H1 (cell line): Measurements from ENCODE around the gene ADAMTS17.

Experiments
- CBX5 ChIP-seq: fragments of 300-800, 300-1000 bp; sonication (generic); IDR thresholded peaks from 2 replicates; pipeline ENCODE4 v1.7.1; 2016; ENCODE audit warnings: antibody characterized with exemption, low read length, low read depth
- CEBPB ChIP-seq: IDR thresholded peaks from 2 replicates; pipeline ENCODE4 v1.6.1; 2012; ENCODE audit warnings: low read depth, low read length
- EP300 ChIP-seq, 2 experiments: IDR thresholded peaks; 1 replicate in 1 of 2; 2 replicates in 1 of 2; pipeline ENCODE4 v1.6.1; 2011 to 2012; ENCODE audit warnings: low read depth in 2 of 2, low read length in 2 of 2, mild to moderate bottlenecking in 2 of 2, borderline replicate concordance in 1 of 2, inconsistent platforms in 1 of 2, moderate library complexity in 1 of 2
- KDM1A ChIP-seq: fragments of 200-600, 300-600 bp; sonication (generic); IDR thresholded peaks from 2 replicates; pipeline ENCODE4 v1.7.1; 2016; ENCODE audit warnings: mild to moderate bottlenecking, low read length, borderline replicate concordance
- POLR2A ChIP-seq, 2 experiments: IDR thresholded peaks; 1 replicate in 1 of 2; 2 replicates in 1 of 2; pipeline ENCODE4 v1.6.1; 2011; ENCODE audit warnings: low read depth in 2 of 2, low read length in 2 of 2, mild to moderate bottlenecking in 2 of 2; ENCODE audit errors: control extremely low read depth in 1 of 2
- SIX5 ChIP-seq: IDR thresholded peaks from 2 replicates; pipeline ENCODE4 v1.6.1; 2011; ENCODE audit warnings: mild to moderate bottlenecking, low read depth, low read length
- USF2 ChIP-seq: IDR thresholded peaks from 2 replicates; pipeline ENCODE4 v1.6.1; 2011; ENCODE audit warnings: low read length, improper control_type of control experiment

DNA sequence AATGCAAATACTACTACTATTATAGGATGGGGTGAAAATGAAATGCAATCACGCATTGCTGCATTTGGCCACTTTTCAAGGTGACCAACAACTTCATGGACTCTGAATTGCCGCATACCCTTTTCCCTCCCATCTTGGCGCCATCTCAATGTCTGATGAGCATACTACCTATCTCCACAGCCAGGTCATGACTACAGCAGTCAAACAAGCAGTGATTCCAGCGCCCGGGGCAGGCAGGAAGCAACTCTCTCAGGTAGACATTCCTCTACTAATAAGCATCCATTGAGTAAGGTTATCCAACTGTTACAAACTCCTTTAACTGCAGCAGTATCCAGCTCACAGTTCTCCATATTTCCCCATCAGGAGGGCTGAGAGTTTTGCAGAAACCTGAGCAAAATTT is 155.4 kb downstream of the ADAMTS17 start:
- TF ChIP-seq POLR2A (IDR thresholded peaks at IDR 0.05; ENCODE audit: control extremely low read depth in 1 of 2, low read depth in 2 of 2, low read length in 2 of 2) (no peak), CBX5 (no peak), EP300 (IDR thresholded peaks at IDR 0.05; ENCODE audit: borderline replicate concordance in 1 of 2, low read depth in 2 of 2, low read length in 2 of 2) (no peak), USF2 (no peak), SIX5 (no peak), CEBPB (no peak), KDM1A (no peak)
